ENCODE measurements around the gene ANKS3. TPM values are rescaled to one million over a fixed set of nuclear protein-coding genes. Genes with fewer than 3 reads are reported as not detected.

Gene ANKS3
- total and polyA plus RNA-seq, 2 experiments from 2014 or later = 22.5 to 24.9 TPM

DNA sequence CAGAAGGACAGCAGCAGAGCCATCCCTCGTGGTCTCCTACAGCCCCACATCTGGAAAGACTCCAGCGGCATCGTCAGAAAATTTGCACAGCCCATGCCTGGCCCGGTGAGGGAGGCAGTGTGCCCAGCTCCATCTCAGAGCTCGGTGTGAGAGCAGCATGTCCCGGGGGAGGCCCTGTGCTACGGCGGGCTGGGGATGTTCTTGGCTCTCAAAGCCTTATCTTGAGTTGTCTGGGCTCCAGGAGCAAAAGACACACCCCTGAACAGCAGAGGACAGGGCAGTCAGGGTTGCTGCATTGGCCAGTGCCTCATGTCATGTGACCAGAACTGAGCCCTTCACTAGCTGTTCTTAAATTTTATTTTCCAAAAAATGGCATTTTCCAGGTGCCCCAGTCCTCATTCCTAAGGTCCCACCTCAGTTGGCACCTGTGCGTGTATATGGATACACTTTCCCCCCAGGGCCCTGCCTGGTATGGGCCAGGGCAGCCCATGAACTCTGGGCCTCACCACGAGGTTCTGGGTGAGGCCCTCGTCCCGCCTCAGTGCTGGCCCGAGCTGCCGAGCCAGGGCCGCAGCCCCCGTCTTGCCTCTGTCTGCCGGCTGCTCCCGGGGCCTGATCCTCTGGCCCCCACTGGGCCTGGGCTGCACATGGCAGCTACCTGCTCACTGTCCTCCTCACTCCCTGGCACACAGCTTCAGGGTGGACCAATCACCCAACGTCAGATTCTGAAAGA, 37.7 kb downstream of the ANKS3 start:
- Mint-ChIP-seq H3K9me3 (no peaks in the 10 kb centered on the region; the same call in 2 of the 3 replicates), H3K4me3 (no peak overlapping the region), H3K36me3 (ENCODE audit: low read depth) (peaks cover 38% of the 10 kb centered on the region), H3K4me1 (peaks cover 6% of the 10 kb centered on the region; the same call in 1 of the 3 replicates), H3K27me3 (ENCODE audit: insufficient read depth, low read depth, poor library complexity) (peaks cover 11% of the 10 kb centered on the region), H3K27ac (no peak overlapping the region; the same call in 1 of the 2 replicates)
- TF ChIP-seq CREB1 (CRISPR knock-in tag; IDR thresholded peaks at IDR 0.05; ENCODE audit: low read depth) = no peak
- no peak for TF ChIP-seq ZNF462 (CRISPR knock-in tag; IDR thresholded peaks at IDR 0.05)
- no peak overlapping the region for H3K4me3 ChIP-seq
- no peak overlapping the region for H2AFZ ChIP-seq
- H3K27me3 ChIP-seq (ENCODE audit: insufficient read depth) = no peaks in the 10 kb centered on the region
- peaks cover 5% of the 10 kb centered on the region for H3F3A ChIP-seq (replicated peaks; ENCODE audit: low read depth)
- H3K36me3 ChIP-seq (ENCODE audit: insufficient read depth) = peaks cover 9% of the 10 kb centered on the region; the same call in 1 of the 2 replicates
- no peak overlapping the region for H3K27ac ChIP-seq (ENCODE audit: low read depth)
- DNase-seq (ENCODE audit: low spot score) = no peak
- H3K4me1 ChIP-seq (ENCODE audit: insufficient read depth) = no peaks in the 10 kb centered on the region; the same call in 1 of the 2 replicates
- H3K79me2 ChIP-seq (replicated peaks; ENCODE audit: insufficient read depth) = no peaks in the 10 kb centered on the region
- no peak overlapping the region for H3K4me2 ChIP-seq
- H4K20me1 ChIP-seq (replicated peaks; ENCODE audit: insufficient read depth) = no peaks in the 10 kb centered on the region; the same call in 1 of the 2 replicates
- no peaks in the 10 kb centered on the region for H3K9me2 ChIP-seq (ENCODE audit: insufficient read depth)
- no peak for ATAC-seq

GRCh38 chr16:4695473-4696171, 38.4 kb downstream of the ANKS3 start:
- H3K4me3 ChIP-seq = no peak overlapping the region
- peaks cover 9% of the 10 kb centered on the region; the same call in 1 of the 2 replicates for H3K36me3 ChIP-seq (ENCODE audit: insufficient read depth)
- Mint-ChIP-seq H3K27me3 (ENCODE audit: insufficient read depth, low read depth, poor library complexity) (peaks cover 13% of the 10 kb centered on the region), H3K4me3 (peak overlapping the region; percentile 84; the same call in 2 of the 3 replicates), H3K27ac (no peak overlapping the region), H3K9me3 (no peaks in the 10 kb centered on the region; the same call in 2 of the 3 replicates), H3K36me3 (ENCODE audit: low read depth) (peaks cover 32% of the 10 kb centered on the region), H3K4me1 (peaks cover 6% of the 10 kb centered on the region; the same call in 1 of the 3 replicates)
- no peaks in the 10 kb centered on the region; the same call in 1 of the 2 replicates for H4K20me1 ChIP-seq (replicated peaks; ENCODE audit: insufficient read depth)
- H3K4me1 ChIP-seq (ENCODE audit: insufficient read depth) = no peaks in the 10 kb centered on the region; the same call in 1 of the 2 replicates
- peak overlapping the region; percentile 45; the same call in 1 of the 2 replicates for H3K27ac ChIP-seq (ENCODE audit: low read depth)
- DNase-seq (ENCODE audit: low spot score) (no peak), ATAC-seq (no peak)
- no peak overlapping the region for H2AFZ ChIP-seq
- no peaks in the 10 kb centered on the region for H3K9me2 ChIP-seq (ENCODE audit: insufficient read depth)
- peak; percentile 10 for TF ChIP-seq POLR2AphosphoS5 (IDR thresholded peaks at IDR 0.05; ENCODE audit: low read depth)
- TF ChIP-seq, protein P1, sequence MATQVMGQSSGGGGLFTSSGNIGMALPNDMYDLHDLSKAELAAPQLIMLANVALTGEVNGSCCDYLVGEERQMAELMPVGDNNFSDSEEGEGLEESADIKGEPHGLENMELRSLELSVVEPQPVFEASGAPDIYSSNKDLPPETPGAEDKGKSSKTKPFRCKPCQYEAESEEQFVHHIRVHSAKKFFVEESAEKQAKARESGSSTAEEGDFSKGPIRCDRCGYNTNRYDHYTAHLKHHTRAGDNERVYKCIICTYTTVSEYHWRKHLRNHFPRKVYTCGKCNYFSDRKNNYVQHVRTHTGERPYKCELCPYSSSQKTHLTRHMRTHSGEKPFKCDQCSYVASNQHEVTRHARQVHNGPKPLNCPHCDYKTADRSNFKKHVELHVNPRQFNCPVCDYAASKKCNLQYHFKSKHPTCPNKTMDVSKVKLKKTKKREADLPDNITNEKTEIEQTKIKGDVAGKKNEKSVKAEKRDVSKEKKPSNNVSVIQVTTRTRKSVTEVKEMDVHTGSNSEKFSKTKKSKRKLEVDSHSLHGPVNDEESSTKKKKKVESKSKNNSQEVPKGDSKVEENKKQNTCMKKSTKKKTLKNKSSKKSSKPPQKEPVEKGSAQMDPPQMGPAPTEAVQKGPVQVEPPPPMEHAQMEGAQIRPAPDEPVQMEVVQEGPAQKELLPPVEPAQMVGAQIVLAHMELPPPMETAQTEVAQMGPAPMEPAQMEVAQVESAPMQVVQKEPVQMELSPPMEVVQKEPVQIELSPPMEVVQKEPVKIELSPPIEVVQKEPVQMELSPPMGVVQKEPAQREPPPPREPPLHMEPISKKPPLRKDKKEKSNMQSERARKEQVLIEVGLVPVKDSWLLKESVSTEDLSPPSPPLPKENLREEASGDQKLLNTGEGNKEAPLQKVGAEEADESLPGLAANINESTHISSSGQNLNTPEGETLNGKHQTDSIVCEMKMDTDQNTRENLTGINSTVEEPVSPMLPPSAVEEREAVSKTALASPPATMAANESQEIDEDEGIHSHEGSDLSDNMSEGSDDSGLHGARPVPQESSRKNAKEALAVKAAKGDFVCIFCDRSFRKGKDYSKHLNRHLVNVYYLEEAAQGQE (IDR thresholded peaks at IDR 0.05; ENCODE audit: unreplicated experiment) = no peak
- no peak for TF ChIP-seq ETS1 (IDR thresholded peaks at IDR 0.05)
- TF ChIP-seq ZNF331 (CRISPR knock-in tag; IDR thresholded peaks at IDR 0.05; ENCODE audit: low read depth) = no peak
- H3F3A ChIP-seq (replicated peaks; ENCODE audit: low read depth) = peaks cover 5% of the 10 kb centered on the region
- no peak overlapping the region for H3K4me2 ChIP-seq
- no peaks in the 10 kb centered on the region for H3K27me3 ChIP-seq (ENCODE audit: insufficient read depth)
- no peaks in the 10 kb centered on the region for H3K79me2 ChIP-seq (replicated peaks; ENCODE audit: insufficient read depth)
